ENCODE measurements around the gene HOXD9. TPM values are rescaled to one million over a fixed set of nuclear protein-coding genes. Genes with fewer than 3 reads are reported as not detected.
A peak's percentile ranks its signal among the peaks of the same experiment; 100 is the strongest.

HOXD9 gene
- polyA plus RNA-seq, 1 donor from 2014 or later = not detected

GRCh38 chr2:176079831-176080539, 42.5 kb upstream of the HOXD9 start:
- Histone ChIP-seq H3K79me2 (replicated peaks; ENCODE audit: insufficient read depth, low read length) (no peaks in the 10 kb centered on the region), H3K4me3 (ENCODE audit: low read length) (peak overlapping the region; percentile 62), H3K27me3 (ENCODE audit: insufficient read depth, low read depth, low read length) (peaks cover 98% of the 10 kb centered on the region), H3F3A (ENCODE audit: insufficient read depth, low read length, poor library complexity, severe bottlenecking) (no peaks in the 10 kb centered on the region), H2AFZ (ENCODE audit: low read depth, low read length) (no peak overlapping the region), H3K9me2 (ENCODE audit: insufficient read depth, low read length) (no peaks in the 10 kb centered on the region), H3K36me3 (ENCODE audit: insufficient read depth, low read length) (no peaks in the 10 kb centered on the region), H4K20me1 (ENCODE audit: insufficient read depth) (no peaks in the 10 kb centered on the region), H3K4me2 (ENCODE audit: low read length) (no peak overlapping the region), H3K9me3 (ENCODE audit: low read length) (peaks cover 4% of the 10 kb centered on the region), H3K27ac (ENCODE audit: low read length) (no peak overlapping the region), H3K9ac (ENCODE audit: low read length) (no peak overlapping the region)
- TF ChIP-seq RAD21 (conservative IDR thresholded peaks at IDR 0.05) = peak; percentile 44
- TF ChIP-seq EP300 (conservative IDR thresholded peaks at IDR 0.05; ENCODE audit: poor library complexity, severe bottlenecking) = no peak
- TF ChIP-seq SMC3 (conservative IDR thresholded peaks at IDR 0.05; ENCODE audit: poor library complexity) = peak; percentile 70
- peak; percentile 66 for TF ChIP-seq CTCF (IDR thresholded peaks at IDR 0.05; ENCODE audit: poor library complexity, severe bottlenecking)

GRCh38 chr2:176080540-176081375, 41.8 kb upstream of the HOXD9 start:
- no peaks in the 10 kb centered on the region for H3K79me2 ChIP-seq (replicated peaks; ENCODE audit: insufficient read depth, low read length)
- H3K9me2 ChIP-seq (ENCODE audit: insufficient read depth, low read length) = no peaks in the 10 kb centered on the region
- no peak overlapping the region for H3K4me2 ChIP-seq (ENCODE audit: low read length)
- no peaks in the 10 kb centered on the region for H3F3A ChIP-seq (ENCODE audit: insufficient read depth, low read length, poor library complexity, severe bottlenecking)
- peaks cover 4% of the 10 kb centered on the region for H3K9me3 ChIP-seq (ENCODE audit: low read length)
- H3K36me3 ChIP-seq (ENCODE audit: insufficient read depth, low read length) = no peaks in the 10 kb centered on the region
- no peak overlapping the region for H2AFZ ChIP-seq (ENCODE audit: low read depth, low read length)
- no peak overlapping the region for H3K9ac ChIP-seq (ENCODE audit: low read length)
- peaks cover 98% of the 10 kb centered on the region for H3K27me3 ChIP-seq (ENCODE audit: insufficient read depth, low read depth, low read length)
- H3K27ac ChIP-seq (ENCODE audit: low read length) = no peak overlapping the region
- H4K20me1 ChIP-seq (ENCODE audit: insufficient read depth) = no peaks in the 10 kb centered on the region
- H3K4me3 ChIP-seq (ENCODE audit: low read length) = peak overlapping the region; percentile 62
- TF ChIP-seq EZH2 (IDR thresholded peaks at IDR 0.05; ENCODE audit: borderline replicate concordance, insufficient read depth, low read length, poor library complexity, severe bottlenecking) = peak; percentile 72
- TF ChIP-seq RAD21 (conservative IDR thresholded peaks at IDR 0.05) = no peak
- TF ChIP-seq TAF1 (IDR thresholded peaks at IDR 0.05; ENCODE audit: low read depth) = no peak
- peak; percentile 73 for TF ChIP-seq MXI1 (conservative IDR thresholded peaks at IDR 0.05; ENCODE audit: poor library complexity, severe bottlenecking)
- TF ChIP-seq EP300 (conservative IDR thresholded peaks at IDR 0.05; ENCODE audit: poor library complexity, severe bottlenecking) = no peak

DNA sequence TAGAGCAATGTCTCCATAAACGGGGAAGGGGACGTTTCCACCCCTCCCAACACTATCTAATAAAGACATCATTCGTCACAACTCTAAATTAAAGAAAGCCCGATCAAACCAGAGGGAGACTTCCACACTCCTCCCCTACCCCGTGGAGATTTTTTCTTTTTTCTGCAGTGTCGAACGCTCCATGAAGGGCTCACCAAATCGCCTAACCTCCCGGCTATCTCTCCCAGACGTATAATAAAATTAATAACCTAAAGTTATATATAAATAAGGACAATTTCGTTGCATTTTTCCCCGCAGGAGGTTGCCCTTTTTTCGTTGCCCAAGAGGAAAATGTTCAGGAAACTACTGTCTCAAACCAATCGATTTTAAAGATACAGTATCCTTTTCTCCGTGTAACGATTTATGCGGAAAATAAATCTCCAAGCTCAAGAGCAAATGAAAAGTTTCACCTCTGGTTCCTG, 41.1 kb upstream of the HOXD9 start:
- Histone ChIP-seq H3K27ac (ENCODE audit: low read length) (no peak overlapping the region), H3K27me3 (ENCODE audit: insufficient read depth, low read depth, low read length) (peaks cover 98% of the 10 kb centered on the region), H3K79me2 (replicated peaks; ENCODE audit: insufficient read depth, low read length) (no peaks in the 10 kb centered on the region), H3K9ac (ENCODE audit: low read length) (no peak overlapping the region), H3K9me2 (ENCODE audit: insufficient read depth, low read length) (no peaks in the 10 kb centered on the region), H3K4me3 (ENCODE audit: low read length) (no peak overlapping the region), H3K4me2 (ENCODE audit: low read length) (no peak overlapping the region), H4K20me1 (ENCODE audit: insufficient read depth) (no peaks in the 10 kb centered on the region), H3K36me3 (ENCODE audit: insufficient read depth, low read length) (no peaks in the 10 kb centered on the region), H3K9me3 (ENCODE audit: low read length) (peaks cover 4% of the 10 kb centered on the region), H2AFZ (ENCODE audit: low read depth, low read length) (no peak overlapping the region), H3F3A (ENCODE audit: insufficient read depth, low read length, poor library complexity, severe bottlenecking) (no peaks in the 10 kb centered on the region)
- peak; percentile 53 for TF ChIP-seq POLR2AphosphoS5 (IDR thresholded peaks at IDR 0.05)
- no peak for TF ChIP-seq MXI1 (conservative IDR thresholded peaks at IDR 0.05; ENCODE audit: poor library complexity, severe bottlenecking)

Data from neural cell (in vitro differentiated cells).